Measurements from ENCODE around the gene ARHGEF39.
A peak's percentile ranks its signal among the peaks of the same experiment; 100 is the strongest.

Gene ARHGEF39, protein sequence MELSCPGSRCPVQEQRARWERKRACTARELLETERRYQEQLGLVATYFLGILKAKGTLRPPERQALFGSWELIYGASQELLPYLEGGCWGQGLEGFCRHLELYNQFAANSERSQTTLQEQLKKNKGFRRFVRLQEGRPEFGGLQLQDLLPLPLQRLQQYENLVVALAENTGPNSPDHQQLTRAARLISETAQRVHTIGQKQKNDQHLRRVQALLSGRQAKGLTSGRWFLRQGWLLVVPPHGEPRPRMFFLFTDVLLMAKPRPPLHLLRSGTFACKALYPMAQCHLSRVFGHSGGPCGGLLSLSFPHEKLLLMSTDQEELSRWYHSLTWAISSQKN

DNA sequence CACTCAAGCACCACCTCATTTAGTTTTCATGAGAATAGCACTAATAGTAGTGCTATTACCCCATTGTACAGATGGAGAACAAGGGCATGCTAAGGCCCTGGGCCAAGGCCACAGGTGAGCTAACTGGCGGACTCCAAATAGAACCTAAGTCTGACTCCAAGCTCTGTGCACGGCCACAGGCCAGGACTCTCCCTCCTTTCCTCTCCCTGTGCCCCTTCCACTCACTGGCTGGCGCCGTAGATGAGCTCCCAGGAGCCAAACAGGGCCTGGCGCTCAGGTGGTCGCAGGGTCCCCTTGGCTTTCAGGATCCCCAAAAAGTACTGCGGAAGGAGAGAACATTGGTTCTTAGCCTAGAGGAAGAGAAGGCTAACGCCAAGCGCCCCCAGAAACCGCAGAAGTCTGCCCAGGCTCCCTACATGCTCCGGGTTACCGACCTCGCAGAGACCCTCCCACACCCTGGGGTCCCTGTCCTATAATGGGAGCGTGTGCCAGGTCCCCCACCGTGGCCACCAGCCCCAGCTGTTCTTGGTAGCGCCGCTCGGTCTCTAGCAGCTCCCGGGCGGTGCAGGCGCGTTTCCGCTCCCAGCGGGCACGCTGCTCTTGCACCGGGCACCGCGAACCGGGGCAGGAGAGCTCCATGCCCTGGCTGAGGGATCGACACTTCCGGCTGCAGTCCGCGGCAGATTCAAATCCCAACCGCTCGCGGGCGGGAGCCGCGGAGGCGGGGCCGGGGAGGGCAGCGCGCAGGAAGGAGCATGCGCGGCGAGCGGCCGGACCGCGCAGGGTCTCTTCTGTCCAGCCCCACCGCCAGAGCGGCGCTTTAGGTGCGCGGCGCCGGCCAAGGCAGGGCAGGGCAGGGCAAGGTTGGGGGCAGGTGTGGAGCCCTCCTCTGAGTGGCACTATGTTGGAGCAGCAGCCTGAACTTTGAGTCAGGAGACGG, at the start of gene ARHGEF39:
TSS of gene ARHGEF39 (minus strand) at position 665 of the 940 bp plus-strand sequence. CDS start at position 639, 26 bp downstream.
- DNase-seq: peak; percentile 40

DNA sequence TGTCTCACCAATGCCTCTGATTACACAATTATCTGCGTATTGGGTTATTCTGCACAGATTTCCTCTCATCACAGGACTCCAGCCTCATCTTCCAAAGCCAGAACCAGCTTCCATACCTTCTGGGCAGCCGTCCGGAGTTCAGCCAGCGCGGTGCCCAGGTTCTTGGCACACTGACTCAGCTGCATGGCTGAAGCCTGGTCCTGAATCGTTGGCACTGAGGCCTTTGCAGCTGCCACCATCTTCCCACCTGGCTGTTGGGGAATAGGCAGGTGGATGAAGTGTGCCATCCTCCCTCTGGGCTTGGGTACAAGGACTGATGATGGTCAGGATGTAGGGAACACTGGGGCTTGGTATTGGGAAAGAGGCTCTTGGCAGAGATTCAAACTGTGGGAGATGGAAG, 49.1 kb upstream of the ARHGEF39 start:
- no peak for DNase-seq

DNA sequence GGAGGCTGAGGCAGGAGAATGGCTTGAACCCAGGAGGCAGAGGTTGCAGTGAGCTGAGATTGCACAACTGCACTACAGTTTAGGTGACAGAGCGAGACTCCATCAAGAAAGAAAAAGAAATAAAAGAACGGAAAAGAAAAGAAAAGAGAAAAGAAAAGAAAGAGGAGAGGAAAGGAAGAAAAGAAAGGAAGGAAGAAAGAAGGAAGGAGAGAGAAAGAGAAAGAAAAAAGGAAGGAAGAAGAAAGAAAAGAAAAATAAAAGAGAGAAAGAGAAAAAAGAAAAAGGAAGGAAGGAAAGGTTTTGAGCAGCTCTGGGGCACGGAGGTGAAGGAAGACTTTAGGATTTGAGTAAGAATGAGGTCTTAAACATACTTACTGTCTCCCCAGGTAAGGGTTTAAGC, 48.6 kb upstream of the ARHGEF39 start:
- no peak for DNase-seq

DNA sequence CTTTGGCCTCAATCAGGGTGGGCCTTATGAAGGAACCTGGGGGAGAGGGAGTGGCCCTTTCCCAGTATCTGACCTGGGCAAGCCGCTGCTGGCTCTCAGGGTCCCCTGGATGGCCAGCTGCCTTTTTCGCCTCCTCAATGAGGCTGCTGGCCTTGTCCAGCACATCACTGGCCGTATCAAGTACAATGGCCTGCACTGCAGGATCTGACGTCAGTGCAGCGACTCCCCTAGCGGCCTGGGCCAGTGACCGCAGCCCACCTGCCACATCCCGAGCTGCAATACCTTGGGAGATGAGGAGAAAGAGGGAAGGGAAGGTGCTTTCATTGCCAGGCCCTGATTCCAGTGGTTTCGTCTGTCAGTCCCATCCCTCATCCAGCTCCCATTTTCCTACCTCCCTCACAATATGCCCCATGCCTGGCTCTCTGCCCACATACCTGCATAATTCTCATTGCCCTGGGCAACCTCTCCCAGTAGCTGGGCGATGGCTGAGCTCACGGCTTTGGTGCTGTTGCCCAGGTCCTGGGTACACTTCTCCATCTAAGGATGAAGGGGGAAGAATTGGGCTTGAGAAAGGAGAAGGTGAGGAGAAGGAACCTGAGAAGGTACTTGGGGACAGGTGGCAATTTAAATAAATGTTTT, 47.9 kb upstream of the ARHGEF39 start:
- DNase-seq: no peak

DNA sequence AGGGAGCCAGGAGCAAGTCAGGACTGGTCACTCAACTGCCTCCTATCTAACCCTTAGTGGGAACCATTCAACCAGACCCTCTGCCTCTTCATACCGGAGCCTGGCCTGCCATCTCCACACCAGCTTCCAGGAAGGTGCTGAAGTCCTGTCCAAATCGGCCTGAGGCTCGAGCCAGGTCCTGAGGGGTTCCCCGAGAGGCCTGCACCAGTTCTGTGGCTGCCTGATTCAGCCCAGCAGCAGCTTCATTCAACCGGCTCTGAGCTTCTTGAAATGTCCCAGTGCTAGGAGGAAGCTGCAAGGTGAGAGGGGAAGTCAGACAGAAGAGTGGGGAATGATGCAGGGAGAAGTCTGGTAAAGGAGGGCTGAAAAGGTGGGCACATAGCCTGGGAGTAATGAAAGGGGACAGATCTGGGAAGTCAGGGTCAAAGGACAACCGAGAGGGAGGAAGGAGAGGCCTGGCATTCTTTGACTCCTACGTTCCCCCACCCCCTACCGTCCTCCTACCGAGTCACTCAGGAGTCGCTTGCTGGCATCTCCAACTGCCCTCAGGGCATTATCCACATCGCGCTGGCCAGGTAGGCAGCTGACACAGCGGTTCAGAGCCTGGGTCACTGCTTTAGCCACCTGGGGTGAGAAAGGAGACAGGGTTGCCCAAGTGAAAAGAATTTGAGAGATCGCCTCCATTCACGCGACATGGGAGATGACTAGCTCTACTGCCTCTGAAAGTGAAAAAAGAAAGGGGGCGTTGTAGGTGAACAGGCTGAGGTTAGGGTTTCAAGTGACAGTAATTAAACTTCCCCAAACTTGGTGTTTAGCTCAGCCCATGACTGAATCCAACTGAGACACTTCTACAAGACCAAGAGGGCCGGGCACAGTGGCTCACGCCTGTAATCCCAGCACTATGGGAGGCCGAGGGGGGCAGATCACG, 46.8 kb upstream of the ARHGEF39 start:
- no peak for DNase-seq

DNA sequence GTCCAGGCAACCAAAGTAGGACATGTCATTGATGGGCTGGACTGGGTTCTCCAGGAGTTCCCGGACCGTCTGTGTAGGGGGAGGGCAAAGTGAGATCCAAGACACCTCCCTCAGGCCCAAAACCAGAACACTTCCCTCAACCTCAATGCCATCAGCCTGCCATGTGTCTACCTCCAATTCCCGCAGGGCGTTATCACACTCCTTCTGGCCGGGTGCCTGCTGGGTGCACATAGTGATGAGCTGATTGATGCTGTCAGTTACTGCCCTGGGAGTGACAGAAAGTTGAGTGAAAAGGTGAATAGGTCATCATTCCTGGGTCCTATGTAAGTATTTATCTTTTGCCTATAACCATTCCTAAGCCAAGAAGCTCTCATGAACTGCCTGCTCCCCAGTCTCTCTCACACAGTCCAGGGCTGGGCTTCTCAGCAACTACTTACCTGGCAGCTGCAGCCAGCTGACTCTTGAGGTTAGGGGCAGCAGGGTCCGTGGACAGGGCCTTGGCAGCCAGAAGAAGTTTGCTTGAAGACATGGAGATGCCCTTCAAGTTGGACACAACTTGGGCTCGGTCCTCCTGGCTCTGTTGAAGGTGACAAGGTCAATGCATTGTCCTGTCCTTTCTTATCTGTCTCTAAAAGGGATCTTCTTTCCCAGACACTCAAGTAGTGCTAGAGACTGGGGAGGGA, 46.0 kb upstream of the ARHGEF39 start:
- DNase-seq: no peak

DNA sequence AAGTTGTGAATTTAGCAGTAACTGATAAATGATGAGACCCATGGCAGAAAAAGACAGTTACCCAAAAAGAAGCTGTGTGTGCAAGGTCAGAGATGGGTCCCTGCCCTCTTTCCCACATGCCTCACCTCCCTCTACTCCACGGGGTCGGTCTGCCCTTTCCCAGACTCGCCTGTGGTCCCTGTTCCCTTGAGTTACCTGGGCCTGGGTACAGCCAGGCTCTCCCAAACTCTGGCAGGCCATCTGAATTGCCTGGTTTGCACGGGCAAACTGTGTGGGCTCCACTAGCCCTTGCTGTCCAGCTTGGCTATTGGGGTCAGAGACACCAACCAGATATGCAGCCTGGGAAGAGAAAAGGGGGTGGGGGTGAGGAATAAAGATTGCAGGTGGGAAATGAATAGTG, 43.2 kb upstream of the ARHGEF39 start:
- DNase-seq: no peak

DNA sequence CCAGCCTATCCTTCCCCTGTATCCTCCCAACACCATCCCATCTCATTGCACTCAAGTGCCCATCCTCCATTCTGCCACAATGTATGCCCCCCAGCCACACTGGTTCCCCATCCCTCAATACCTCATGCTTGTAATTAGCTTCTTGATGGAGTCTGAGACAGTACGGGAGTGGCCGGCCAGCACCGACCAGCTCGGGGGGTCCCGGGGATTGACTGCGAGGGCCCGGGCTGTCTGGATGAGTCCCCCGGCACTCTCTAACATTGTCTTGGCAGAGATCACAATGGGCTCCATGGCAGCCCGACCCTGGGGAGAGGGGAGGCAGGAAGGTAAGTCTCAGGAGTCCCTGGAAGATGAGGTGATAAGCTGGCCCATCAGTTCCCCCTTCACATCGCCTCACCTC, 42.0 kb upstream of the ARHGEF39 start:
- no peak for DNase-seq

DNA sequence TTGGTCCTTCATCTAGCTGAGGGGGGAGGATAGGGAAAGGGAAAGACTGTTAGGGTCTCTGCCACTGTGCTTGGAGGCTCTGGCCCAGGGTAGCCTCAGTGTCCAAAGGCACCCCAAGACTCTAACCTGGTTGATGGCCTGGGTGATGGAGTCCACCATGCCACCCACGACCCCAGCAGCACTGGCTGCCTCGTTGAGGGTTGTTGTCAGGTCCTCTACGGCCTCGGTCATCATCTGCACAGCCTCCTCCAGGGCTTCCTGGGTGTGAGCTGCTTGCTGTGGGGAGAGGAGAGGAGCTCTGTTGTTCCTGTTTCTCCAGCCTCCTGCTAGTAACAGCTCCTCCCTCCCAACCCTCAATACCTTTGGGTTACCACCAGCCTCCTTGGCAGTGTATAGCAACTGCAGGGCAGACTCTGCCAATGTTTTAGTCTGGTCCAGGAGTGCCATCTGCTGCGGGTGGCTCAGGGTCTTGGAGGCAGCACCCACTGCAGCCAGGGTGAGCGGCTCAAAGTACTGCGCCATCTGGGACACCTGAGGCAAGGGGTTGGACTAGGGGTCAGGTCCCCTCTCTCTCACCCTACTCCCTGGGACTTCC, 40.9 kb upstream of the ARHGEF39 start:
- DNase-seq: no peak

DNA sequence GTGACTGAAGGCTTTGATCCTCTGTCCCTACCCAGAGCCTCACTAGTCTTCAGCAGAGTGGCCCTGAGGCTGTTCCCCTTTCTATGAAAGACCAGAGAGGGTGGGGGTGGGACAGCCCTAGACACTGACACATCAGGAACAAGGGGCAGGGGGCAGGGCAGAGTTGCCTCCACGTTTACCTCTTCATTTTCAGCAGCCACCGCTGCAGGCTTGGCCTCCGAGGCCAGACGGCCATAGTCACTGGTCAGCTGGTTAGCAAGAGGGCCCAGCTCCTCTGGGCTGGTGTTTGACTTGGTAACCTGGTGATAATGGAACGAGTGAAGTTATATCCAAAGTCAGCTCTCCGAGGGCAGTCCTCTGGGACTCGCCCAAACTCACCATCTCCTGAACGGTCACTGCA, 40.4 kb upstream of the ARHGEF39 start:
- no peak for DNase-seq

DNA sequence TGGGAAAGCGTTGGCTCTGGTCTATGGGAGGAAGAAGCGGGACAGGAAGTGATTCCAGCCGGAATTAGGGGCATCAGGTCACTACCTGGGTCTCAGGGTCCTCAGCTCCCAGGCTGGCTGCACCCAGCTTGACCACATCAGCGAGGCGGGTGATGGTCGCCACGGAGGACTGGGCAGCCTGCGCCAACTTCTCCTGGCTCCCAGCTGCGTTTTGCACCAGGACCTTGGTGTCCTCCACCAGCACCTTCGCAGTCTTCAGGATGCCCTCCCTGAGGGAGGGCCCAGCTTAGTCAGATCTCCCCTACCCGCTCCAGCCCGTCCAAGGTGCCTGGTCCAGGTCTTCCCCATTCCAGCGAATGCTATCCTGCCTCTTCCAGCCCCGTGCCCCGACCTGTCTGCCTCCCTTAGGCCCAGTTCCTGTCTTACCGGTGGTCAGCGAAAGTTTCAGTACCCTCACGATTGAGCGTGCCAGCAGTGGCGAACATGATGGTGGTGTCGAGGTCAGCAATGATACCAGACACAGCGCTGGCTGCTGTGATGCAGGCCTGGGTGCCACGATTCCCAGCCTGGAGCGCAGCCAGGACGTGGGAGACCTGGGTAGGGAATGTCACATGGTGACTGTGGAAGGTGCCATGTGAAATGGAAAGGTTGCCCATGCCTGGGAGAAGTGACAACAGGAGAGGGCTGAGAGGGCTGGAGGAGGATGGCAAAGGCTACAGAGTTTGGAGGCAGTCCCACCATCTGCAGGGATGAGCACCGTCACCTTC, 39.1 kb upstream of the ARHGEF39 start:
- no peak for DNase-seq

DNA sequence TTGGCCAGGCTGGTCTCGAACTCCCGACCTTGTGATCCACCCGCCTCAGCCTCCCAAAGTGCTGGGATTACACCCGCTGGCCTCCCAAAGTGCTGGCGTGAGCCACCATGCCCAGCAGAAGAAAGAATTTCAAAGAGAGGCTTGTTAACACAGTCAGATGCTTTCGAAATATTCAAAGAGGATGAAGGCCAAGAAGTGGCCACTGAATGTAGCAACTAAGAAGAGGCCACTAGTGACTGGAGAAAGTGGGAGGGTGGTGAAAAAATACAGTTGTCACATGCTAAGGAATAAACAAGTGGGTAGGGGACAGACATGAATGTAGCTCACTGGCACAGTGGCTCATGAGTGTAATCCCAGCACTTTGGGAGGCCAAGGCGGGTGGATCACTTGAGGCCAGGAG, 37.7 kb upstream of the ARHGEF39 start:
- DNase-seq: no peak

DNA sequence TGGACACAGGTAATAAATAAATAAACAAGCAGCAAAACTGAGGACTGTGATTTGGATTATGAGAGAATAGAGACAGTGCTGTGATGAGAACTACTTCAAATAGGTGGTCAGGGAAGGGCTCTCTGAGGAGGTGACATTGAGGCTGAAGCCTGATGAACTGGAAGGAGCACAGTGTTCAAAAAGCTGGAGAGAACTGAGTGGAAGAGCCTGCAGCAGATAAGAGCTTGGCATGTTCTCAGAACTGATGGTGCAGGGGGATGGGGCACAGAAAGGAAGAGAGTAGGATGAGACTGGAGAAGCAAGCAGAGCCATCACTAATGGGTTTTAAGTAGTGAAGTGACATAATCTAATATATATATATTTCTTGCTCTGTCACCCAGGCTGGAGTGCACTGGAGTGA, 35.9 kb upstream of the ARHGEF39 start:
- no peak for DNase-seq

DNA sequence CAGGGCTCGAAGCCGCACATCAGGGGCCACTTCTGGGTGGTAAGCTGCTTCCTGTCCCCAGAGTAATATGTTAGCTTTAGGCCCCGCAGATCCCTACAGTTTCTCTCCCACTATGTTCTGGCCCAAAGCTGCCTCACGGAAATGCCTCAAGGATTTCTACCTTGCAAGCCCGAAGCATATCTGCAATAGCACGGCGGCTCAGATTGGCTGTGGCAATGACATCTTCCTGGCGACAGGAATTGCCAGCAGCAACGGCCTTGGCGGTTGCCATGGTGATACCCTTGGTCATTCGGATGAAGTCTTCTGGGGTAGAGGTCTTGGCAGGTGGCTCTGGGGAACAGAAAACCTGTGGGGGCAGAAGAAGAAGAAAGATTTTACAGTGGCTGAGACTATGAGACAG, 35.0 kb upstream of the ARHGEF39 start:
- no peak for DNase-seq

DNA sequence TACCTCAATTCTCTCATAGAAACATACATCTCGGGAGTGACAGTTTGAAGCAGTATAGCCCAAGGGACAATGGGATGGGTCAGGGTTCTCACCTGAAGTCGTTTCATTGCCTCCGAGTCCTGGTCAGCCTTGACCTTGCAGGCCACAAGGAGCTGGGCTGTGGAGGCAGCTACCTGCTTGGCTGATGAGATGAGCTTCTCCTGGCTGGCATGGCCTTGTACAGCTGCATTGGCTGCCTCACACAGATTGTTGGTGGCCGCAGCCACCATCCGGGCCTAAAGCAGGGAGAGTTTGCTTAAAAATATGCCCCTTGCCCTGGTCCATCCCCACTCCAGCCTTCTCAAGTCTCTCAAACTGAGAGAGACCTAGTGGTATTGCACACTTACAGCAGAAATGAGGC, 33.2 kb upstream of the ARHGEF39 start:
- no peak for DNase-seq

DNA sequence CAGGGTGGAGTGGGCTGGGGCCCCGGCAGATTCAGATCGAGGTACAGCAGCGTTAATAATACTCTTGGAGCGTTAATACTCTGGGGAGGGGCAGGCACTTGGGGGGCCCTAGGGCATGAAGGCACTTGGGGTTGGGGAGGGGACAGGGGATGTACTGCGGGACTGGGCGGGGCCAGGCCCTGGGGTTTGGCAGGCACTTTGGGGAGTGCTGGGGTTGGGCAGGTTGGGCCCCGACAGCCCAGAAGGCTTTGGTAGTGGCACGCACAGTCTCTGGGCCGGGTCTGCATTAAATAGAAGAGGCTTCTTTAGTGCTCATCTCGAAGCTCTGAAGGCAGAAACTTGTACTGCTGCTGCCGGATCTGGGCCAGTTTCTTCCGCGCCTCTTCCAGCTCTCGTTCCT, 32.5 kb upstream of the ARHGEF39 start:
- DNase-seq: no peak

DNA sequence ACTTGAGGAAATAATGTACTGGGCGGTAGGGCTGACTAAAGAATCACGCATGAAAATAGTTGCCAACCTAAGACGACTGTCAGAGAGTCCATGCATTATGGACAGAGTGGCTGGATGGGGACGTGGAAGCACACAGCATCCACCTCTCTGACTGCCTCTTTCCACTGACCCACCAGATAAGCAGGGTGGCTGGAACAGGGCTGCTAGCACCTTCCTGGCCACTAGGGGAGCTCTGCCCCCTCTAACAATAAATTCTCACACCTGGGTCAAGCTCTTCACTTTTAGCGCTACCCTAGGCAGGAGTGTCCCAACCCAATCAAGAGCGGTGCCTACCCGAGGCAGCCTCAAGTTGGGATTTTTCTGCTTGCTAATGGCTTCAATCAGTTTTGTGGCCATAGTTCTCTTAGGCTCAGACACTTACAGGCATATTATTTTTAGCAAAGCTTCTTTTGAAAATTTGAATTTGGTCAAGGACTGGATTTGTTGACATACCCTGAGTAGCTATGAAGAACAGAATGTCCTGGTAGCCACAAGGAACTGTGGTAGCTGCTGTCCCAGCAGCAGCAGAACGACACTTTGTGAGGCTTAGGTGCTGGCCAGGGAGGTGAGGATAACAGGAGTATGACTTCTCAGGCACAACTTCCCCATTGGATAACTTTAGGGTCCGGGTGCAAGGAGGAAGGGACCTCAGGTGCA, 31.7 kb upstream of the ARHGEF39 start:
- DNase-seq: peak; percentile 33

DNA sequence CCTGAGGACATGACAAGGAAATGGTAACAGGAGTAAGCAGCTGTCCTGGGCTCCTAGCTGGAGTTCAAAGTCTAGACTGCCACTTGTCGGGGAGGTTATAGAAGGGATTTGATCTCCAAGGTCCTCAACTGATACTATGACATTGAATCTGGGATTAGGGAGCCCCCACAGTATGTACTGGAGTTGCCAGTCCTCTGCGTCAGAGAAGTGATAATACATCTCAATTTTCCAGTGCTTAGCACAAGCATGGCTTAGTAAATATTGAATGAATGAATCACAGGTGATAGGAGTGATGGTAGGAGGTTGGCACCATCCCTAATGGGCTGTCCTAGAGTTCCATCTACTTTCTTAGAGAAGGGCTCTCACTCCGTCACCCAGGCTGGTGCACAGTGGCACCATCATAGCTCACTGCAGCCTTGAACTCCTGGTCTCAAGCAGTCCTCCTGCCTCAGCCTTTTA, 31.0 kb upstream of the ARHGEF39 start:
- DNase-seq: no peak

DNA sequence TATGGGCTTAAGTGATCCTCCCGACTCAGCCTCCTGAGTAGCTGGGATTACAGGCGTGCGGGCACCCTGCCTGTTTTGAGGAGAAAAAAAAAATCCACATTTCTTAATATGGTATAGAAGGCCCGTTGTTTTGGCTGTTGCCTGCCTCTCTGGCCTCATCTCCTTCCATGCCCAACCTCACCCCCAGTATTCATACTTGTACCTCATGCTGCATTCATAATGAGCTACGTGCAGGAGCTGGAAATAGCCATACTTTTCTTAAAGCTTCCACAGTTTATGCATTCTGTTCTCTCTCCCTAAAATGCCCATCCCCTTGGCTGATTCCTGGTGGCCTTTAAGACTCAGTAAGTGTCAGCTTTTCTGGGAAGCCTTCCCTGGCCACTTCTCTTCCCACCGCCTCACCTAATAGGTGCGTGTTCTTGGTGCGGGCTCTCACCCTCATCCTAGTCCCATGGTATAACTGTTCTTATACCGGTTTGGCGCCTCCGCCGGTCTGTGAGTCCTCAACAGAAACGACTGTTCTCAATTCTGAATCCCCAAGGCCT, 26.8 kb upstream of the ARHGEF39 start:
- no peak for DNase-seq

DNA sequence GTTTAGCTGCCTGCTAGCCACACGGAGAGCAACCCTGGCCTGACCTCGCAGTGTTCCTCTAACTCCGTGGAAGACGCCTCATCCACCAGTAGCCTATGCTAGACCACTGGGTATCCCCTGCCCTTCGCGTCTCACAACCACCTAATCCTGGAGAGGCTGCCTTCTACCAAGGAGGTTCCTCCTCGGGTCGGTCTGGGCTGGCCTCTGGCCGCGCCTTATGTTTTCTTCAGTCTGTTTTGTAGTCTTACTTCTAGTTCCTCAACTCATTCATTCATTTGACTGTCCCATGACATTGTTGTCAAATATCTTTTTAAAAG, 26.3 kb upstream of the ARHGEF39 start:
- no peak for DNase-seq
